PC-3 (cell line): ENCODE data around the gene MAP3K8.

Experiments used
- CTCF ChIP-seq: fragments of 300-600 bp; sonication (generic); conservative IDR thresholded peaks from 2 replicates; pipeline ENCODE4 v1.5.1; 2017; ENCODE audit warnings: antibody characterized with exemption, low read depth, mild to moderate bottlenecking, low read length
- EZH2 ChIP-seq: fragments of 300-600 bp; sonication (generic); IDR thresholded peaks from one replicate; pipeline ENCODE4 v1.6.1; 2017; ENCODE audit warnings: antibody characterized with exemption, mild to moderate bottlenecking, low read length; ENCODE audit not compliant: unreplicated experiment

GRCh38 chr10:30491916-30492515 lies 58.0 kb downstream of the MAP3K8 start:
- TF ChIP-seq CTCF: no peak
- TF ChIP-seq EZH2: no peak
